ENCODE results near the gene MPZ. TPM values are rescaled to one million over a fixed set of nuclear protein-coding genes. Genes with fewer than 3 reads are reported as not detected.
"Not testable (repeated sequence)": the region's sequence is repeated elsewhere in the genome, so short reads cannot be mapped to it uniquely, and the experiment has no call there.

MPZ gene
- total RNA-seq, 1 donor from 2014 or later, result 2.3 TPM

GRCh38 chr1:161258439-161259344, 51.1 kb downstream of the MPZ start, which contains the start of gene PCP4L1:
TSS of gene PCP4L1 (plus strand) at chr1:161258745. CDS start at chr1:161258975, 230 bp downstream.
- Histone ChIP-seq H3K9me3 (ENCODE audit: insufficient read depth, low read depth, low read length) (peaks cover 8% of the 10 kb centered on the region), H2AFZ (ENCODE audit: low read depth, low read length) (peak within 1 kb of the TSS; percentile 84), H3K9ac (ENCODE audit: low read length) (no peak within 1 kb of the TSS), H3K4me1 (ENCODE audit: insufficient read depth, low read length) (peaks cover 6% of the 10 kb centered on the region), H3K27me3 (ENCODE audit: insufficient read depth, low read length) (peaks cover 40% of the 10 kb centered on the region), H3K4me2 (ENCODE audit: low read length) (peak within 1 kb of the TSS; percentile 84), H4K20me1 (ENCODE audit: insufficient read depth, low read length) (no peaks in the 10 kb centered on the region), H3K27ac (ENCODE audit: low read depth, low read length) (no peak within 1 kb of the TSS), H3K36me3 (ENCODE audit: insufficient read depth, low read length) (no peaks in the 10 kb centered on the region), H3K79me2 (ENCODE audit: insufficient read depth, low read length) (no peaks in the 10 kb centered on the region), H3K4me3 (ENCODE audit: insufficient read depth, low read depth, low read length) (peak within 1 kb of the TSS; percentile 51)
- H3K4me1 Mint-ChIP-seq (ENCODE audit: low read depth, unreplicated experiment), result no peaks in the 10 kb centered on the region
- TF ChIP-seq, protein P1, sequence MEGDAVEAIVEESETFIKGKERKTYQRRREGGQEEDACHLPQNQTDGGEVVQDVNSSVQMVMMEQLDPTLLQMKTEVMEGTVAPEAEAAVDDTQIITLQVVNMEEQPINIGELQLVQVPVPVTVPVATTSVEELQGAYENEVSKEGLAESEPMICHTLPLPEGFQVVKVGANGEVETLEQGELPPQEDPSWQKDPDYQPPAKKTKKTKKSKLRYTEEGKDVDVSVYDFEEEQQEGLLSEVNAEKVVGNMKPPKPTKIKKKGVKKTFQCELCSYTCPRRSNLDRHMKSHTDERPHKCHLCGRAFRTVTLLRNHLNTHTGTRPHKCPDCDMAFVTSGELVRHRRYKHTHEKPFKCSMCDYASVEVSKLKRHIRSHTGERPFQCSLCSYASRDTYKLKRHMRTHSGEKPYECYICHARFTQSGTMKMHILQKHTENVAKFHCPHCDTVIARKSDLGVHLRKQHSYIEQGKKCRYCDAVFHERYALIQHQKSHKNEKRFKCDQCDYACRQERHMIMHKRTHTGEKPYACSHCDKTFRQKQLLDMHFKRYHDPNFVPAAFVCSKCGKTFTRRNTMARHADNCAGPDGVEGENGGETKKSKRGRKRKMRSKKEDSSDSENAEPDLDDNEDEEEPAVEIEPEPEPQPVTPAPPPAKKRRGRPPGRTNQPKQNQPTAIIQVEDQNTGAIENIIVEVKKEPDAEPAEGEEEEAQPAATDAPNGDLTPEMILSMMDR (IDR thresholded peaks at IDR 0.05; ENCODE audit: insufficient read depth, low read depth, low read length), result no peak
- TF ChIP-seq EZH2 (IDR thresholded peaks at IDR 0.05; ENCODE audit: insufficient read depth, low read length), result peak; percentile 91
- H3K9me3 Mint-ChIP-seq (ENCODE audit: unreplicated experiment), result peaks cover 18% of the 10 kb centered on the region
- peaks cover 3% of the 10 kb centered on the region for H3K36me3 Mint-ChIP-seq (ENCODE audit: low read depth, unreplicated experiment)
- peak within 1 kb of the TSS; percentile 58 for H3K27ac Mint-ChIP-seq (ENCODE audit: unreplicated experiment)
- no peak for FAIRE-seq
- peak; percentile 44 for DNase-seq (ENCODE audit: low read depth)
- peaks cover 49% of the 10 kb centered on the region for H3K27me3 Mint-ChIP-seq (ENCODE audit: low read depth, unreplicated experiment)
- H3K4me3 Mint-ChIP-seq (ENCODE audit: unreplicated experiment), result peak within 1 kb of the TSS; percentile 54

DNA sequence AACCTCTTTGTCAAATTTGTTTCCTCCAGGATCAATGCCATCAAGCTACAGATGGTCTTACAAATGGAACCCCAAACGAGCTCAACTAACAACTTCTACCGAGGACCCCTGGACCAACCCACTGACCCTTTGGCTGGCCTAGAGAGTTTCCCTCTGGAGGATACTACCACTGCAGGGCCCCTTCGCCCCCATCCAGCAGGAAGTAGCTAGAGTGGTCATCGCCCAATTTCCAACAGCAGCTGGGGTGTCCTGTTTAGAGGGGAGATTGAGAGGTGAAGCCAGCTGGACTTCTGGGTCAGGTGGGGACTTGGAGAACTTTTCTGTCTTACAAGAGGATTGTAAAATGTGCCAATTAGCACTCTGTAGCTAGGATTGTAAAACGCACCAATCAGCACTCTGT, 52.7 kb downstream of the MPZ start:
- peaks cover 49% of the 10 kb centered on the region for H3K27me3 Mint-ChIP-seq (ENCODE audit: low read depth, unreplicated experiment)
- not testable (repeated sequence) for DNase-seq (ENCODE audit: low read depth); H3K9ac ChIP-seq (ENCODE audit: low read length); H3K36me3 Mint-ChIP-seq (ENCODE audit: low read depth, unreplicated experiment); H2AFZ ChIP-seq (ENCODE audit: low read depth, low read length); H3K79me2 ChIP-seq (ENCODE audit: insufficient read depth, low read length); H3K4me3 ChIP-seq (ENCODE audit: insufficient read depth, low read depth, low read length); H3K9me3 ChIP-seq (ENCODE audit: insufficient read depth, low read depth, low read length); H3K4me1 Mint-ChIP-seq (ENCODE audit: low read depth, unreplicated experiment); H3K4me2 ChIP-seq (ENCODE audit: low read length); H3K27ac ChIP-seq (ENCODE audit: low read depth, low read length); H3K36me3 ChIP-seq (ENCODE audit: insufficient read depth, low read length); H3K4me3 Mint-ChIP-seq (ENCODE audit: unreplicated experiment); H3K4me1 ChIP-seq (ENCODE audit: insufficient read depth, low read length); H4K20me1 ChIP-seq (ENCODE audit: insufficient read depth, low read length); H3K27ac Mint-ChIP-seq (ENCODE audit: unreplicated experiment); FAIRE-seq
- peaks cover 39% of the 10 kb centered on the region for H3K27me3 ChIP-seq (ENCODE audit: insufficient read depth, low read length)
- H3K9me3 Mint-ChIP-seq (ENCODE audit: unreplicated experiment), result peaks cover 18% of the 10 kb centered on the region

DNA sequence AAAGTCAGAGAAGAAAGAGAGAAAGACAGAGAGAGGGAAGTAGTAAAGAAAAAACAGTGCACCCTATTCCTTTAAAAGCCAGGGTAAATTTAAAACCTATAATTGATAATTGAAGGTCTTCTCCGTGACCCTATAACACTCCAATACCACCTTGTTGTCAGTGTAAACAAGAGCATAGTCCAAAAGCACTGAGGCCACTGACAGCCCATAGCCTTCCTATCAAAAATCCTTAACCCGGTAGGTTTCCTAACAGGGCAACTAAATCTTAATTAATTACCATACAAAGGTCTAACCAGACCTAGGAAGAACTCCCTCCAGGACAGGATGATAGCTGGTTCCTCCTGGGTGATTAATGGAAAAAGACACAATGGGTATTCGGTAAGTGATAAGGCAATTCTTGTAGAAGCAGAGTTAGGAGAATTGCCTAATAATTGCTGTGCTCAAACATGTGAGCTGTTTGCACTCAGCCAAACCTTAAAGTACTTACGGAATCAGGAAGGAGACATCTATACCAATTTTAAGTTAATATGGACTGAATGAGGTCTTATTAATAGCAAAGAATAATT, 53.7 kb downstream of the MPZ start:
- H3K36me3 Mint-ChIP-seq (ENCODE audit: low read depth, unreplicated experiment); H4K20me1 ChIP-seq (ENCODE audit: insufficient read depth, low read length); H2AFZ ChIP-seq (ENCODE audit: low read depth, low read length); H3K4me2 ChIP-seq (ENCODE audit: low read length); H3K4me3 ChIP-seq (ENCODE audit: insufficient read depth, low read depth, low read length); H3K27ac ChIP-seq (ENCODE audit: low read depth, low read length); H3K4me1 Mint-ChIP-seq (ENCODE audit: low read depth, unreplicated experiment); H3K4me1 ChIP-seq (ENCODE audit: insufficient read depth, low read length); H3K4me3 Mint-ChIP-seq (ENCODE audit: unreplicated experiment); FAIRE-seq; H3K9ac ChIP-seq (ENCODE audit: low read length); DNase-seq (ENCODE audit: low read depth); H3K27ac Mint-ChIP-seq (ENCODE audit: unreplicated experiment); H3K79me2 ChIP-seq (ENCODE audit: insufficient read depth, low read length); H3K9me3 ChIP-seq (ENCODE audit: insufficient read depth, low read depth, low read length); H3K36me3 ChIP-seq (ENCODE audit: insufficient read depth, low read length): not testable (repeated sequence)
- Mint-ChIP-seq H3K27me3 (ENCODE audit: low read depth, unreplicated experiment) (peaks cover 41% of the 10 kb centered on the region), H3K9me3 (ENCODE audit: unreplicated experiment) (peaks cover 20% of the 10 kb centered on the region)
- H3K27me3 ChIP-seq (ENCODE audit: insufficient read depth, low read length), result peaks cover 31% of the 10 kb centered on the region

DNA sequence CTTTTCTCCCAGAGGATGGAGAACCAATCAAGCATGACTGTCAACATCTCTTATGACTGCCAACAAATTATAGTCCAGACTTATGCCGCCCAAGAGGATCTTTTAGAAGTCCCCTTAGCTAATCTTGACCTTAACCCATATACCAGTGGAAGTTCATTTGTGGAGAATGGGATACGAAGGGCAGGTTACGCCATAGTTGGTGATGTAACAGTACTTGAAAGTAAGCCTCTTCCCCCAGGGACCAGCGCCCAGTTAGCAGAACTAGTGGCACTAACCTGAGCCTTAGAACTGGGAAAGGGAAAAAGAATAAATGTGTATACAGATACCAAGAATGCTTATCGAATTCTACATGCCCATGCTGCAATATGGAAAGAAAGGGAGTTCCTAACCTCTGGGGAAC, 54.5 kb downstream of the MPZ start:
- not testable (repeated sequence) for H2AFZ ChIP-seq (ENCODE audit: low read depth, low read length); H3K36me3 Mint-ChIP-seq (ENCODE audit: low read depth, unreplicated experiment); H3K79me2 ChIP-seq (ENCODE audit: insufficient read depth, low read length); H3K36me3 ChIP-seq (ENCODE audit: insufficient read depth, low read length); H3K4me1 ChIP-seq (ENCODE audit: insufficient read depth, low read length); H3K9me3 ChIP-seq (ENCODE audit: insufficient read depth, low read depth, low read length); H3K4me2 ChIP-seq (ENCODE audit: low read length); H3K9ac ChIP-seq (ENCODE audit: low read length); H3K27ac Mint-ChIP-seq (ENCODE audit: unreplicated experiment); H3K4me1 Mint-ChIP-seq (ENCODE audit: low read depth, unreplicated experiment); H3K4me3 ChIP-seq (ENCODE audit: insufficient read depth, low read depth, low read length); H3K4me3 Mint-ChIP-seq (ENCODE audit: unreplicated experiment); H3K27ac ChIP-seq (ENCODE audit: low read depth, low read length); H4K20me1 ChIP-seq (ENCODE audit: insufficient read depth, low read length); DNase-seq (ENCODE audit: low read depth); FAIRE-seq
- peaks cover 24% of the 10 kb centered on the region for H3K27me3 ChIP-seq (ENCODE audit: insufficient read depth, low read length)
- H3K27me3 Mint-ChIP-seq (ENCODE audit: low read depth, unreplicated experiment), result peaks cover 33% of the 10 kb centered on the region
- H3K9me3 Mint-ChIP-seq (ENCODE audit: unreplicated experiment), result peaks cover 21% of the 10 kb centered on the region
